Stimulated activated CD4-positive, alpha-beta T cell treated with anti-CD3 and anti-CD28 coated beads, Interleukin-15, amount 100 ng/mL, for 1 hour (primary cell): ENCODE results near the gene ADAM10.

Experiments
- DNase-seq, 2 donors: peaks; one replicate each; pipeline ENCODE4 v3.0.0-alpha.2; 2020; ENCODE audit warnings: low read depth in 1 of 2, low spot score in 1 of 2

The ADAM10 gene

GRCh38 chr15:58717357-58717756 is 32.1 kb downstream of the ADAM10 start:
- no peak for DNase-seq

GRCh38 chr15:58716027-58716426 is 33.5 kb downstream of the ADAM10 start:
- DNase-seq = no peak

GRCh38 chr15:58715266-58715917 is 34.1 kb downstream of the ADAM10 start:
- DNase-seq = no peak

- DNase-seq = no peak
Measured at GRCh38 chr15:58710701-58711100, 38.8 kb downstream of the ADAM10 start.

DNA sequence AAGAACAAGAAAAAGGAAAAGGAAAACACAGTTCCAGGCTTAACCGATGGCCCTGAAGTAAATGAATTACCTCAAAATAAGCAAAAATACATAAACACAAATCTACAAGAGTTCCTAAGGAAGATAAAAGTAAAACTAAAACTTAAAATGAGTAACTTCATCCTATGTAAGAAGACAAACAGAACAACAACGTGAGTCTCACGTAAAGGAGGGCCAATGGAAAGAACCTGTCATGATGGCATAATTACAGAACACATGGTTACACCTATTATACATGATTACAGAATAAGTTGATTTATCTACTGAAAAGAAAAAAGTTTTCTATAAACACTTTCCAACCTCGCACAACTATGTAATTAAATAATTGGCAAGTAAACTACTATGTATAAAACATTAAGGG is 42.1 kb downstream of the ADAM10 start:
- no peak for DNase-seq

DNA sequence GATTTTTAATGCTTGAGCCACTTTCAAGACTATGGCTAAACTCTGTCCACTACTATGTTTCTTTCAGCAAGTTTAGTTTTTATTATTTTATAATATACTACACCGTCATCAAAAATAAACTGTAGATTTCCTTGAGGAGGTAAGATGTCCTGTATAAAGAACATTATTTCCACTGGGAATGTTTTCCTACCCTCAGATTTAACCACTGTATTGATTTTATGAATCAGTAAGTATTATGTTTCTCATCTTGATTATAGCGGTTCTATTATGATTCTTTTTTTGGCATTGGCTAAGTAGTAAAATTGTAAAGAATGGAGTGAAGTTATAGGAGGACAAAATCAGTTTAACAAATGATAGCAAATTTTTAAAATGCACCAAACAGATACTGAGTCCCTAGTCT is 44.4 kb downstream of the ADAM10 start:
- DNase-seq = no peak

- DNase-seq = no peak
Measured at GRCh38 chr15:58704155-58704865, 45.2 kb downstream of the ADAM10 start.

DNA sequence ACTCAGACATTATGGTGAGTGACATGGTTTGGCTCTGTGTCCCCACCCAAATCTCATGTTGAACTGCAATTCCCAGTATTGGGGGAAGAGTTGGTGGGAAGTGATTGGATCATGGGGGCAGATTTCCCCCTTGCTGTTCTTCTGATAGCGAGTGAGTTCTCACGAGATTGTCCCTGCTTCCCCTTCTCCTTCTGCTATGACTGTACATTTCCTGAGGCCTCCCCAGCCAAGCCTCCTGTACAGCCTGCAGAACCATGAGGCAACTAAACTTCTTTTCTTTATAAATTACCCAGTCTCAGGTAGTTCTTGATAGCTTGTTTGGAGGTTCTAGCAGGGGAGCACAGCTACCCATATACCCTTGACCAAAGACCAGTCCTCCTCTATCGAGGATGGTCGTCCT is 45.9 kb downstream of the ADAM10 start:
- no peak for DNase-seq

DNA sequence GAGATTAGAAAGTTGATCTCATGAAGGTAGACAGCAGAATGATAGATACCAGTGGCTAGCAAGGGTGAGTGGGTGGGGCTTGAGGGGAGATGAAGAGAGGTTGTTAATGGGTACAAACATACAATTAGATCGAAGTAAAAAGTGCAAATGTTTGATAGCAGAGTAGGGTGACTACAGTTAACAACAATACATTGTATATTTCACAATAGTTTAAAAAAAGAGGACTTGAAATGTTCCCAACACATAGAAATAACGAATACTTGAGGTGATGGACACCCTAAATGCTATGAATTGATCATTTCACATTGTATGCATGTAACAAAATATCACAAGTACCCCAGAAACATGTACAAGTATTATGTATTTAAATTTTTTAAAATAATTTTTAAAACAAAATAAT is 47.3 kb downstream of the ADAM10 start:
- DNase-seq = no peak

GRCh38 chr15:58701376-58701775 is 48.1 kb downstream of the ADAM10 start:
- DNase-seq = no peak

DNA sequence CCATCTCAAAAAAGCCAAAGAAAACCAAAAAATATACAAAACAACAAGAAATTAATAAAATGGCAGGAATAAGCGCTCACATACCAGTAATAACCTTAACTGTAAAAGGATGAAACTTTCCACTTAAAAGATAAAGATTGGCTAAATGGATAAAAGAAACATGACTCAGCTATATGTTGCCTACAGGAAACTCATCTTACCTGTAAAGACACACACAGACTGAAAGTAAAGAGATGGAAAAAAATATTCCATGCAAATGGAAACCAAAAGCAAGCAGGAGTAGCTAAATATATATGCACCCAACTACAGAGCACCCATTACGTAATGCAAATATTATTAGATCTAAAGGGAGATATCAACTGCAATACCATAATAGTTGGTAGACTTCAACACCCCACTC is 49.7 kb downstream of the ADAM10 start:
- no peak for DNase-seq

GRCh38 chr15:58698887-58699641 is 50.4 kb downstream of the ADAM10 start:
- DNase-seq = no peak

DNA sequence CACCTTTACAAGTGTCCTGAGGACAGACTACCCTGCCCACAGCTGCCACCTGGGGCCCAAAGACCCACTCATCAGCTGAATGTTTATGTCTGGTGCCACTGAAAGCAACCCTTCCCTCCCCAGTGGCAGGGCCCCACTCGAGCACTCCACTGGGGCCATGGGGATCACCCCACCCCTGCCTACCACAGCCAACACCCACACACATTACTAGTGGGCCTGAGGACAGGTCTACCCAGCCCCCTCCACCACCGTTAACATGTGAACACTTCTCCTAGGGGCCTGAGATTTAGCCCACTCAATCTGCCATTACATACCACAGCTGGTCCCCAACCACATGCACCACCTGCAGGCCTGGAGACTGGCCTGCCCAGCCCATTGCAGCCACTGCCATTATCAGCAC is 52.3 kb downstream of the ADAM10 start:
- DNase-seq = no peak

- DNase-seq = no peak
Measured at GRCh38 chr15:58696738-58697137, 52.8 kb downstream of the ADAM10 start.

DNA sequence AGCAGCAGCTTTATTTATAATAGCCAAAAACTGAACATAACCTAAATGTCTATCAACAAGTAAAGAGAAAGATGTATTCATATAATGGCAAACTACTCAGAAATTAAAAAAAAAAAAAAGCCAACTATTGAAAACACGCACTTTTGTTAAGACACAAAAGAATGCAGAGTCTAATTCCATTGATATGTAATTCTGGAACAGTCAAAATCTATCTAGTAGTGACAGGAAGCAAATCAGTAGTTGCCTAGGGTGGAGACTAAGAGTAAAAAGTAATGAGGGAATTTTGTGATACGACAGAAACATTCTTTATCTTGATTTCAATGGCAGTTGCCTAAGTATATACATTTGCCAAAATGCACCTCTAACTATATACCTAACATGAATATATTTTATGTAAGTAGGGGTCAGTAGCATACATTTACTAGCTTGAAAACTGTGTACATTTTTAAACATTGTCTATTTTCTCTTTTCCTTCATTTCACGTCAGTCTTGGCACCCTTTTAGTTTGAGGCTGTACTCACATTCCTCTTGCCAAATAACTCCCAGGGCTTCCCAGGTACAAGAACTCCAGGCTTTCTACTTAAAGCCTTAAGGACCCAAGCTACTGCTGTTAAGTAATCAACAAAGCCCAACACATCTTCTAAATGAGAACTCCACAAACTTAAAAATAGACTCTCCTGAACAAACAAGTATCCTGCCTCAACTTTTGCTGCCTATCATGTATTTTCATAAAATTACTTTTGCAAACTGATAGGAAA is 54.7 kb downstream of the ADAM10 start:
- no peak for DNase-seq

- no peak for DNase-seq
Measured at GRCh38 chr15:58690703-58691102, 58.8 kb downstream of the ADAM10 start.

DNA sequence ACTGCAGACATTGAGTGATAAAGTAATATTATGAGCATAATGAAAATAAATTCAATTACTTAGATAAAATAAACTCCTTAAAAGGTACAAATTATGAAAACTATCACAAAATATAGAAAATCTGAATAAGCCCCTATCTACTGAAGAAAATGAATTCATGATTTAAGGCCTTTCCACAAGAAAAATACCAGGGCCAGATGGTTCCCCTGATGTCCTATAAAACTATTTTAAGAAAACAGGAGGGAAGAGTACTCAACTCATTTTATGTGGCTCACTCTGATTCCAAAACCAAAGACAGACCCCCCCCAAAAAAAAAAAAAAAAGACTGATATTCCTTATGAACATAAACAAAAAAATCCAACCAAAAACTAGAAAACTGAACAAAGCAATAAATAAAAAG is 59.9 kb downstream of the ADAM10 start:
- no peak for DNase-seq

GRCh38 chr15:58686286-58686685 is 63.2 kb downstream of the ADAM10 start:
- no peak for DNase-seq

DNA sequence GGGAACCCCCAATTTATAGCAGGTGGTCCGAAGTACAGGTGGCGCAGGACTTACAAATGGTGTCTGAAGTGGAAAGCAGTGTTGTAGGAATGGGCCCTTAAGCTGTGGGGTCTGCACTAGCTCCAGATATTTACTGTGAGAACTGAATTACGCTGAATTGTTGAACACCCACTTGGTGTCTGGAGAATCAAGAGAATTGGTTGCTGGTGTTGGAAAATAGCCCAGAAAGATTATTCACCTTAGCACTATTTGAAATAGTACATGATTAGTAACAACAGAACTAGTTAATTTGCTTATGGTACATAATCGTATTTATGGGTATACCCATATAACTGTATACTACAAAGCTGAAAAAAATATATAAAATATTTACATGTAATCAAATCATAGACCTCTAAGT is 64.8 kb downstream of the ADAM10 start:
- DNase-seq = no peak

DNA sequence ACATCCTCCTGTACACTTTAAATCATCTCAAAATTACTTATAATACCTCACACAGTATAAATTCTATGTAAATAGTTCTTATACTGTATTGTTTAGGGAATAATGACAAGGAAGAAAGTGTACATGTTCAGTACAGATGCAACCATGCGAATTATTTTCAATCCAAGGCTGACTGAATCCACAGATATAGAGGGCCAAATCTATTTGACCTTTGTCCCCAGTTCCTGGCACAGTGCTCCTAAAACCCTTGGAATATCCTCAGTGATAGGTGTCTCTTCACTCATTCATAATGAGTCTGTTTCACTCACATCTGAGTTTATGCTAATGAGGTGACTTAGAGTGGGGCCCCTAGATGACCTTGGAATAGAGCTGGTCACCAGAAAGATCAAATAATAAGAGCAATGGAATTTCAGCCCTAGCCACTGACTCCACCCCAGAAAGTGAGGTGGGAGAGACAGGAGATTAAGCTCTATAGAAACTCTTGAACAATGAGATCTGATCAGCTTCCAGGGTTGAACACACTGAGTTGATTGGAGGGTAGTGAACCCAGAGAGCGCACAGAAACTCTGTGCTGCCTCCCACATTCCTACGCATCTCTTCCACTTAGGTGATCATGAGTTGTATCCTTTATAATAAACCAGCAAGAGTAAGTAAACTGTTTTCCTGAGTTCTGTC is 65.3 kb downstream of the ADAM10 start:
- no peak for DNase-seq

- no peak for DNase-seq
Measured at GRCh38 chr15:58682234-58682633, 67.3 kb downstream of the ADAM10 start.
